HFFc6 (cell line): ENCODE data around the gene HNF1B. TPM values are rescaled to one million over a fixed set of nuclear protein-coding genes. Genes with fewer than 3 reads are reported as not detected.

Experiments
- DNase-seq: peaks from one replicate; pipeline ENCODE4 v3.0.0-alpha.2; 2018
- H3K27ac Mint-ChIP-seq: 2 replicates; pipeline ENCODE4 v1.8.0; 2020; ENCODE audit warnings: mild to moderate bottlenecking, mixed read lengths
- H3K27me3 Mint-ChIP-seq: 2 replicates; pipeline ENCODE4 v1.8.0; 2021; ENCODE audit warnings: mild to moderate bottlenecking, moderate library complexity, mixed read lengths; ENCODE audit not compliant: insufficient read depth
- H3K36me3 Mint-ChIP-seq: 2 replicates; pipeline ENCODE4 v1.8.0; 2021; ENCODE audit warnings: low read depth, mixed read lengths
- H3K4me1 Mint-ChIP-seq: 2 replicates; pipeline ENCODE4 v1.8.0; 2020; ENCODE audit warnings: low read depth, mixed read lengths
- H3K4me3 Mint-ChIP-seq: 2 replicates; pipeline ENCODE4 v1.8.0; 2020; ENCODE audit warnings: mild to moderate bottlenecking, moderate library complexity, mixed read lengths
- H3K9me3 Mint-ChIP-seq: 2 replicates; pipeline ENCODE4 v1.8.0; 2020; ENCODE audit warnings: mild to moderate bottlenecking, mixed read lengths
- long read RNA-seq: library from polyadenylated mRNA; unstranded; transcript quantifications from one replicate; pipeline ENCODE4 v2.0.0, GENCODE V29; 2019
- total RNA-seq, 6 experiments: library from RNA; stranded (reverse); fragmentation: NEBNext Ultra II Directional; extraction: Animal tissue kit (Norgen Biotek cat#: 25700); gene quantifications; 2 replicates in 1 of 6; 3 replicates in 5 of 6; pipeline ENCODE4 v1.2.3, GENCODE V29; 2021
- TF ChIP-seq, protein P1 (sequence below): fragments of 200-600 bp; sonication (generic); IDR thresholded peaks from 2 replicates; pipeline ENCODE4 v1.5.0; 2021; ENCODE audit warnings: antibody characterized with exemption, mild to moderate bottlenecking

The HNF1B gene, protein sequence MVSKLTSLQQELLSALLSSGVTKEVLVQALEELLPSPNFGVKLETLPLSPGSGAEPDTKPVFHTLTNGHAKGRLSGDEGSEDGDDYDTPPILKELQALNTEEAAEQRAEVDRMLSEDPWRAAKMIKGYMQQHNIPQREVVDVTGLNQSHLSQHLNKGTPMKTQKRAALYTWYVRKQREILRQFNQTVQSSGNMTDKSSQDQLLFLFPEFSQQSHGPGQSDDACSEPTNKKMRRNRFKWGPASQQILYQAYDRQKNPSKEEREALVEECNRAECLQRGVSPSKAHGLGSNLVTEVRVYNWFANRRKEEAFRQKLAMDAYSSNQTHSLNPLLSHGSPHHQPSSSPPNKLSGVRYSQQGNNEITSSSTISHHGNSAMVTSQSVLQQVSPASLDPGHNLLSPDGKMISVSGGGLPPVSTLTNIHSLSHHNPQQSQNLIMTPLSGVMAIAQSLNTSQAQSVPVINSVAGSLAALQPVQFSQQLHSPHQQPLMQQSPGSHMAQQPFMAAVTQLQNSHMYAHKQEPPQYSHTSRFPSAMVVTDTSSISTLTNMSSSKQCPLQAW
- total RNA-seq = not detected
- long read RNA-seq = 0 reads

DNA sequence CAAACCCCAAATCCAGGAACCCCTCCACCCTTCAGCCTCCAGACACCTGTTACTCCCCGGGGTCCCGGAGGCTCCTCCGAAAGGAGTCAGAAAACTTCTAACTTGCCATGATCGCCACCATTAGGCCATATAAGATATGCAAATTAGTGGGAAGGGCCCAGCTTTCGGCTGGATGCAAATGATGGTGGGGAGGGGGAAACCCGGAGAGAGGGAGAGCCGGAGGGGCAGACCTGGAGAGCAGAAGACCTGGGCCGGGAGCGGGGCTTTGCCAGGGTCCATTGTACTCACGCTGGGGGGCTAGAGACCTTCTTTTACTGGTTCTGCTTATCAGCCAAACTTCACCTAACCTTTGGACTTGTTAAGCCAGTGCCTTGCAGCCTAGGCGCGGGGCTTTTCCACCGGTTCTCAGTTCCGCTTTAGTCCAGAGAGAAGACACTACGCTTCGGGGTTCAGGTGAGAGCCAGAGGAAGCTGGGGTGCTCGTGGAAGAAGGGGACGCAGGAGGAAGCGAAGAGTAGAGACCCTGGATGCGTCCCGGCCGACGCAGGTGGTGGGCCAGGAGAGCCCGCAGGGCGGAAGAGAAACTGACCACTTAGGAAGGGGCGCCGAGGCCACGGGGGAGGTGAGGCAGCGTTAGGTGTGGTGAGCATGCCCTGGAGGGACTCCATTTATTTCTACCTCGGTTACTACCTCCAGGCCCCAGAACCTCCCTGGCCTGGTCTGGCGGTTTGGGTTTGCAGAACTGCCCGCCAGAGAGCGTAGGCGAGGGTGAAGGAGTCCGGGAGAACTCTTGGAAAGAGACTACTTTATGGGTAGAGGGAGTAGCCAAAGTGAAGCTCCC, at the start of gene HNF1B:
TSS of gene HNF1B (minus strand) at position 99 of the 840 bp plus-strand sequence. CDS start 175 bp downstream, outside the sequence.
- no peak within 1 kb of the TSS for H3K27ac Mint-ChIP-seq
- H3K4me3 Mint-ChIP-seq = no peak within 1 kb of the TSS
- H3K27me3 Mint-ChIP-seq = peaks cover 52% of the 10 kb centered on the region
- no peaks in the 10 kb centered on the region for H3K36me3 Mint-ChIP-seq
- TF ChIP-seq, protein P1, sequence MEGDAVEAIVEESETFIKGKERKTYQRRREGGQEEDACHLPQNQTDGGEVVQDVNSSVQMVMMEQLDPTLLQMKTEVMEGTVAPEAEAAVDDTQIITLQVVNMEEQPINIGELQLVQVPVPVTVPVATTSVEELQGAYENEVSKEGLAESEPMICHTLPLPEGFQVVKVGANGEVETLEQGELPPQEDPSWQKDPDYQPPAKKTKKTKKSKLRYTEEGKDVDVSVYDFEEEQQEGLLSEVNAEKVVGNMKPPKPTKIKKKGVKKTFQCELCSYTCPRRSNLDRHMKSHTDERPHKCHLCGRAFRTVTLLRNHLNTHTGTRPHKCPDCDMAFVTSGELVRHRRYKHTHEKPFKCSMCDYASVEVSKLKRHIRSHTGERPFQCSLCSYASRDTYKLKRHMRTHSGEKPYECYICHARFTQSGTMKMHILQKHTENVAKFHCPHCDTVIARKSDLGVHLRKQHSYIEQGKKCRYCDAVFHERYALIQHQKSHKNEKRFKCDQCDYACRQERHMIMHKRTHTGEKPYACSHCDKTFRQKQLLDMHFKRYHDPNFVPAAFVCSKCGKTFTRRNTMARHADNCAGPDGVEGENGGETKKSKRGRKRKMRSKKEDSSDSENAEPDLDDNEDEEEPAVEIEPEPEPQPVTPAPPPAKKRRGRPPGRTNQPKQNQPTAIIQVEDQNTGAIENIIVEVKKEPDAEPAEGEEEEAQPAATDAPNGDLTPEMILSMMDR = no peak
- DNase-seq = no peak
- H3K4me1 Mint-ChIP-seq = no peaks in the 10 kb centered on the region
- H3K9me3 Mint-ChIP-seq = no peaks in the 10 kb centered on the region

DNA sequence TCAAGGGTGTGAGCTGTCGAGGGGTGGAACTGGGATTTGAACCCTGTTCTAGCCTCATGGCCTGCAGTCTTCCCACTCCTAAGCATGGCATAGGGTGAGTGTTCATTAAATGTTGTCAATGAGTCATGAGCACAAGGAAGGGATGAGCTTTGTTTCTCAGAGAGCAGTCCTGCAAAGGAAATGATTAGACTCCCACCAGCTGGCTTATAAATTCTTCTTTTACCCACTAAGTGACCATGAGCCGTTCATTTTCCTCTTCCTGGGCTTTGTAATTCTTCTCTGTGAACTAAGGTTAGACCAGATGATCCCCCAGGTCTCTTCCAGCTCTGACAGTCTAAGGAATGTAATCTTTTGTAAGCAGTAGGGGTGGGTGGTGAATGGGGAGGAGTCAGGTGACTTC, 47.9 kb upstream of the HNF1B start:
- TF ChIP-seq, protein P1 = no peak
- H3K4me3 Mint-ChIP-seq = no peak overlapping the region
- no peak overlapping the region for H3K27ac Mint-ChIP-seq
- peak; percentile 25 for DNase-seq
- no peaks in the 10 kb centered on the region for H3K9me3 Mint-ChIP-seq
- peaks cover 10% of the 10 kb centered on the region for H3K27me3 Mint-ChIP-seq
- H3K4me1 Mint-ChIP-seq = peaks cover 26% of the 10 kb centered on the region
- no peaks in the 10 kb centered on the region for H3K36me3 Mint-ChIP-seq

DNA sequence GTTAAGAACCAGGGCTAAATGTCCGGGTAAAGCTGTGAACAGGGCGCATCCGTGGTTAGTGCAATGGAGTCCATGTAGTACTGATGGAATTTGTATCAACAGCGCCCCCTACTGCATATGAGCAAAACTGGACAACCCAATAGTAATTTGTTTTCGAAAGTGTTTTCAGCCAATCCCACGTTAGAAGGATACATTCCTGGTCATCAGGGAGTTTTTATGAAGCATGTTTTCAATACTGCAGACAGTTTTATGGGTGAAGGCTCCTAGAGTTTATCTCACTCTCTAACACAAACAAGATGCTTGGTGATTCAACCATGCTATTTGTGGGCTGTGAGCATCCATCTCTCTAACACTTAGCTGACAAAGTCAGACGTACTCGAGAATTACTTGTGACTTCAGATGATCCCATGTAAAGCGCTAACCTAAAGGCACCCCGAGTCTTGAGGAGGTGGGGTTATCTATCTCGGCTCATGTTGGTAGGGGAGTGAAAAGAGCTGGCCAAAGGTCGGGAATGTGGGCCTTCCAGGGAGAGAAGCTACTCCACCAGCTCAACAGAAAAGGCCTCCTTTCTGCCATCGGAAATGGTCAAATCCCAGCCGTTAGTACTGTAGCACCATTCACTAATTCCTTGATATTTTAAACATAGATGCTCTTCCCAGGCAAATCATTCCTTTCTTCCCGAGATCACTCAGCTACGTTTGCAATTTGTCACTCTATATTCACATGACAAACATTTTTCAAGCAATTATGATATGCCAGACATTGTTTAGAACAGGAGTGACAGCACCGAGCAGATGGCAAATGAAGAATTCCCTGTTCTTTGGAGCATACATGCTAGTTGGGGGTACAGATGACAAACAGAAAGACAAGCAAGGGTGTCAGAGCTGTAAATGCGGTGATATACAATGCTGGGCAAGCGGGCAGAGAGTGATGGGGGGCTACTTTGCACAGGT, 46.9 kb upstream of the HNF1B start:
- H3K27me3 Mint-ChIP-seq = peaks cover 14% of the 10 kb centered on the region
- no peak overlapping the region; the same call in 1 of the 2 replicates for H3K27ac Mint-ChIP-seq
- H3K9me3 Mint-ChIP-seq = no peaks in the 10 kb centered on the region
- peak; percentile 62 for DNase-seq
- TF ChIP-seq, protein P1 = peak; percentile 85
- no peak overlapping the region for H3K4me3 Mint-ChIP-seq
- H3K36me3 Mint-ChIP-seq = no peaks in the 10 kb centered on the region
- H3K4me1 Mint-ChIP-seq = peaks cover 26% of the 10 kb centered on the region

DNA sequence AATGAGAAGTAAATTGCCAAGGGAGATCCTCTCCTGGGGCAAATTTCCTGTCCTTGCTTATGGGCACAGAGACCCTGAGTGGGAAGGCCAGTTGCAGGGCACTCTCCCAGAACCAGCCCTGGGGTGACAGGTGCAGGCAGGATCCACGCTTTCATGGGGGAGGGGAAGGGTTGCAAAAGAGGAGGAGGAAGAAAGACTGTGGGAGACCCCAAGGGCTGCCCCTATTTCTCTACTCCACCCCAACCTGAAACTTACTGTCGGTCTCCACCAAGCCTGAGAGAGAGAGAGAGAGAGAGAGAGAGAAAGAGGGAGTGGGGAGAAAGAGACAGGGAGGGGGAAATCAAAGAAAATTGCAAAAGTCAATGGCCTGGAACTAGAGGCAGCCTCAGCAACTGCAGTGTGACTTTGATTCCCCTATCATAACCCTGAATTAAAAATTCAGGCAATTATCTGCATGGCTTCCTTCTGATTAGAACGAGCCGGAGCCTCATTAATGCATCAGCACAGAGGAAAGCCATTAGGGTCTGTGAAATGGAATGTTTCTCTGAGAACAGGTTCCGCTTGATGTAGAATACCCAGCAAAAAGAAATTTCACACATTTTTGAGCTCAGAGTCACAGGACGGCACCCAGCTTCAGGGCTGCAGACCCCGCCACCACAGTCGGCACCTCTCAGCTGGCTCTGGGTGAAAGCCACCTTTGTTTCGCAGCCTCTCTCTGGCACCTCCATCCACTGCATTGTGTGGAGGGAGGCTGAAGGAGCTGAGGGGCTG, 45.1 kb upstream of the HNF1B start:
- H3K4me3 Mint-ChIP-seq = no peak overlapping the region
- peaks cover 26% of the 10 kb centered on the region for H3K4me1 Mint-ChIP-seq
- peaks cover 14% of the 10 kb centered on the region for H3K27me3 Mint-ChIP-seq
- H3K36me3 Mint-ChIP-seq = no peaks in the 10 kb centered on the region
- TF ChIP-seq, protein P1 = no peak
- H3K9me3 Mint-ChIP-seq = no peaks in the 10 kb centered on the region
- no peak for DNase-seq
- H3K27ac Mint-ChIP-seq = no peak overlapping the region
